CD4-positive, alpha-beta T cell treated with Interleukin-12 subunit alpha and Interleukin-12 subunit beta, for 1 hour (primary cell): ENCODE results near the gene CD248.
A peak's percentile ranks its signal among the peaks of the same experiment; 100 is the strongest.

Experiments used
- DNase-seq: peaks from one replicate; pipeline ENCODE4 v3.0.0-alpha.2; 2020

The CD248 gene

GRCh38 chr11:66340596-66341501 is 24.0 kb upstream of the CD248 start:
- no peak for DNase-seq

DNA sequence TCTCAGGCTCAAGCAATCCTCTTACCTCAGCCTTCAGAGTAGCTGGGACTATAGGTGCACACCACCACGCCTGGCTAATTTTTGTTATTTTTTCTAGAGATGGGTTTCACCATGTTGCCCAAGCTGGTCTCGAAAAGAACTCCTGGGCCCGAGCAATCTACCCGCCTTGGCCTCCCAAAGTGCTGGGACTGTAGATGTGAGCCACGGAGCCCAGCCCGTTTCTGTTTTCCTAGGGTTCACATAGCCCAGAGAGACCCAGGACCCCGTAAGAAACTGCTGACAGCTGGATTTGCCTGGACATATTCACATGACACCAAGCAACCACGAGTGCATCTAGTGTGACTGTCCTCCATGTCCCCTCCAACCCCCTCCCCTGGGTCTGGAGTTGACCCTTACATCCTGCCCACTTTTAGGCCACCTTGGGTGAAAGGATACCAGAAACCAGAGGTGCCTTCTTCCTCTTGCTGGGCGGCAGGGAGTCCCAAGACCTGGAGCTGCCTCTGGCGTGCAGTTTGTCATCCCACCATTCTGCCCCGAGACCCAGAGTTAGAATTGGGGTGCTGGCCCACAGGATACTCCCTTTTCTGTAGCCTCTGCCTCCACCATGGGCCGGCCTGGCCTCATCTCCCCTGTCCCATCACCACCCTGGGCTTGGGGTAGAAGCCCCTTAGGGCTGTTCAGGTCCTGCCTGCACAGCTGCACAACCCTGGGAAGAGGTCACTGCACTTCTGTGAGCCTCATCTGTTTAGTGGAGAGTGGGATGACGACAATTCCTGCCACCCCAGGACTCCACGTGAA is 23.0 kb upstream of the CD248 start:
- DNase-seq, result no peak

- DNase-seq, result no peak
Measured at GRCh38 chr11:66339162-66339675, 22.4 kb upstream of the CD248 start.

DNA sequence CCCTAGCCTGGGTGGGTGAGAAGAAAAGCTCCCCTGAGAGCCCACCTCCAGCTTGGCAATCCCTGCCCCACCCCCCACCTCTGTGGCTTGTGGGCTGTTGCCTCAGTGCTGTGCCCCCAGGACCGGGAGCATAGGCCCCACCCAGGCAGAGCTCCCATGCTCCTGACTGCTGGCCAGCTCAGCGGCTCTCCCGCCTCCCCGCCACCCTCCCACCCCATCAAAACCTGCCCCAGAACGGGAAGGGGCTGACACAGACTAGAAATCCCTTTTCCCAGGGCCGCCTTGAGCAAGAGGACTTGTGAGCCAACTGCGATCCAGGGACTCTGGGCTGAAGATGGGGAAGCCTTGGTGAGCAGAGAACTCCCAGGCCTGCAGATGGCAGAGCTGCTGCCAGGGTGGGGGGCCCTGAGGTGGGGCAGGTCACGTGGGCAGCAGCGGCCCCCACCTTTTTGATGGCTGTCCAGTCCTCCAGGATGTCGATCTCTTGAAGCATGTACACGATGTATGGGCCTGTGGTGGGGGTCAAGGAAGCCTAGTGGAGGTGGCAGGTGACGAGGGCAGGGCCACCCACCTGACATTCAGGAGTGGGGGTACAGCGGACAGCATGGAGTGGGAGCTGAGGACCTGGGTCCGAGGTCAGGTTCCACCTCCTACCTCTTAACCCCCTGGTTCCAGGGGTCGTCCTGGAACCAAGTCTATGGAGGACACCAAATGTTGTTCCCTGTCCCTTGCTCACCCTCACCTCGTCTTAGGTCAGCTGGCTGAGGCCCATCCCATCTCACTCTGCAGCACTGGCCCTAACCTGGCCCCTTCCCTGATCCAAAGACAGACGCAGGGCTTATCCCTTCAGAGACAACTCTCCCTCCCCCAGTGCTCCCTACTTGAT is 21.7 kb upstream of the CD248 start:
- DNase-seq, result no peak

GRCh38 chr11:66337103-66337899 is 20.5 kb upstream of the CD248 start:
- DNase-seq, result no peak

DNA sequence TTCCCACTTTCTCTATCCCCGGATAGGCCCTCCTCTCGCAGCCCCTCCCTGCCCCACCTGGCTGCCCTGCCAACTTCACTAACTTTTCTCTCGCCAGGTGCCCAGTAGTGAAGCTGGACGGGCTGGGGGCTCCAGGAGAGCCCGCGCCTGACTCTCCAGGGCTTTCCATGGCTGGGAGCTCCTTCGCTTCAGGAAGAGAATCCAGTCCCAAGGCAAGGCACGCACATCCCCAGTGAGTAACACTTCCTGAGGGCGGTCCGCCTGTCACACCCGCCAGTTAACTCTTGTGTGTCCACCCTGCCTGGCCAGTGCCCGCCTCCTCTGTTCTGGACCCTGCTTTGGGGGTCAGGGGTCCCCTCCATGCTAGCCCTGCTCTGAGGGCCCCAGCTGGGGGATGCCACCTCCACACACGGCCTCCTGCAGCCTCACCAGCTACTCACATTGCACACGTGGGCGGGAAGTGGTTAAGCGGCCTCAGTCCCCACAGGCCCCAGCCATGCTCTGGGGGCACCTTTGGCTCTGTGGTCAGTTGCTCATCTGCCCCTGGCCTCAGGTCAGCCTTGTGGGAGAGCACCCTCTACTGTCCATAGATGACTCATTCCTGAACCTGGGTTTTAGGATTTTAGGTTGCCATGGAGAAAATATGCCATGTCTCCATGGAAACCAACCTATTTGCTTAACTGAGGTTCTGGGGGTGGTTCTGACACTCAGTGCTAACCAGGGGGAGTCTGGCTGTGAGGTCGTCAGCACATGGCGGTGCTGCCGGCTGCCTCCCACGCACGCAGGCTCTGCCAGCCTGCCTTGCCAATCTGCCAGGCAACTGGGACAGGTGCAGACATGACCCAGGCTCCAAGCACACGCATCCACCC is 19.6 kb upstream of the CD248 start, which contains the start of gene RIN1:
Gene RIN1, minus strand, starts transcription at position 201 of the 869 bp plus-strand sequence. Its CDS starts 32 bp downstream, at position 169.
- DNase-seq, result peak; percentile 54

DNA sequence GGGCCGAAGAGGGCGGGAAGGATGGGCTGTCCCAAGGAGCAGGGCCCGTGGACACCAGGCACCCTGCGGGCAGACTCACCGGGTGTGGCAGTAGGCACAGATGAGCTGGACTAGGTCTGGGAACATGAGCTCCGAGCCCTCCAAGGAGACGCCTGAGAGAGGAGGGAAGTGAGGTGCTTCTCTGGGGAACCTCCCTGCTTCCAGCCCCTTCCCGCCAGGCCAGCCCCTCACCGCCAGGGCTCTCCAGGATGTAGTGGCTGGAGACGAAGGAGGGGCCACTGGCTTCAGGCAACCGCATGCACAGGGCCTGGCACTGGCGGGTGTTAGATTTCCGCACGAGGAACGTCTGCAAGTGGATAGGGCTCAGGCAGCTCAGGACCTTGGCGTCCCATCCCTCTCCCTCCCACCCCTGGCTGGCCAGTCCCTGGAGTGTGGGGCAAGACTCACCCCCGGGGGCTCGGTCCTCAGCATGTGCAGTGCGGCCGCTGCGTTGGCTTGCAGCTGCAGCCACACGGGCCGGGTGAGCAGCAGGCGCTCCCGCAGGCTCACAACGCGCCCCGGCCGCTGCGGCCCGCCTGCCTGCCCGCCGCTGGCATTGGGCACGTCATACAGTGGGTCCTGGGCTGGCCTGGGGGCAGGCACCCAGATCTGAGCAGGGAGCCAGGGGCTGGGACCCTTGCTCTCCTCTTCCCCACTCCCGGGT is 18.8 kb upstream of the CD248 start:
- no peak for DNase-seq

- DNase-seq, result no peak
Measured at GRCh38 chr11:66334605-66335442, 18.0 kb upstream of the CD248 start.

DNA sequence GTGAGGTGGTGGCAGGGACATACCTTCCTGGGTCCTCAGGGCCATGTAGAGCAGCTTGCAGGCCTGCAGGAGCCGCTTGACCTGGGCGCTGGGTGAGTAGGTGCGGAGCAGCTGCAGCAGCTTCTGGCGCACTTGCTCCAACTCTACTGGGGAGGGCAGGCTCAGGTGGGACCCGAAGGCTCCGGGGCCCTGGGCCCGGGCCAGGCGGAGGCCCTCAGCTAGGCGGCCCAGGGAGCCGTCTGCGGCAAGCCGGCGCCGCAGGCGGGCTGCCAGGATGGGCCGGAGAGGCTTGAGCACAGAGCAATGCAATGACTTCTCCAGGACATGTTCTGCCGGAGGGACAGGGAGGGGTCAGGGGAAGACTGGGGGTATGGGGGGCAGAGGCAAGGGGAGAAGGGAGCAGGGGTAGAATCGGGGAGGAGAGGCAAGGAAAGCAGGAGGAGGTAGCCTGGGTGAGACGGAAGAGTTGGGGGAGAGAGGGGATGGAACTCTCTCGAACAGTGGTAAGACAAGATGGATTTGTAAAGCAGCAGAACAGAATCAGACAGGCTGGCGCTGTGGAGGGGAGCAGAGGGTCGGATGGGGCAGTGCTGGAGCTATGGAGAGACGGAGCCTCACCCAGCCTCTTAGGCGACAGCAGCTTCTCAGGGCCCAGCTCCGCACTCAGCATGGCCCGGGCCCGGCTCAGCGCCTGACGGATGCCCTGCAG is 17.2 kb upstream of the CD248 start:
- DNase-seq, result no peak

DNA sequence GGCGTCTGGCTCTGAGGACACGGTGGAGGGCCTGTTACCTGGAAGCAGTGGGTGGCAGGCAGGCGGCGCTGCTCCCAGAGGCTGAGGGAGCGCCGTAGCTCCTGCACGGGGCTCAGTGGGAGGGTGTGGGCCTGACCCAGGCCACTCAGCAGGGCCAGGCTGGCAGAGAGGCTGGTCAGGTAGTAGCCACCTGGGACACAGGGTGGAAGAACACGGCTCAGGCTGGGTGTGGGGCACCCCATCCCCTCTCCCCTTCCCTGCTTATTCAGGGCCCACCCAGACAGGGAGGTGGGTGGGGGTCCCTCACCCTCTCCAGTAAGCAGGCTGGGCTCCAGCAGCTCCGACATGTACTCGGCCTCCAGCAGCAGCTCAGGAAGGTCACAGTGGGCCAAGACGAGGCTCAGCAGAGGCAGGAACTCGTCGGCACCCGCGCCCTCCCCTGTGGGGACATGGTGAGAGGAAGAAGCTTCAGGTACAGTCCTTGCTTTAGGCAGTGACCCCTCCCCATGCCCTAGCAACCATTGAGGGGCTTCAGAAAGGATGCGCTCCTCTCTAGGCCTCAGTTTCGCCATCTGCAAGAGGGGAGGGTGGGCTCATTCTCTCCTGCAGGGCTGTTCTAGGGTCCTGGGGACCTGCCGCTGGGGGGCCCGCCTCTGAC is 16.5 kb upstream of the CD248 start:
- no peak for DNase-seq

GRCh38 chr11:66332371-66333219 is 15.8 kb upstream of the CD248 start:
- no peak for DNase-seq

DNA sequence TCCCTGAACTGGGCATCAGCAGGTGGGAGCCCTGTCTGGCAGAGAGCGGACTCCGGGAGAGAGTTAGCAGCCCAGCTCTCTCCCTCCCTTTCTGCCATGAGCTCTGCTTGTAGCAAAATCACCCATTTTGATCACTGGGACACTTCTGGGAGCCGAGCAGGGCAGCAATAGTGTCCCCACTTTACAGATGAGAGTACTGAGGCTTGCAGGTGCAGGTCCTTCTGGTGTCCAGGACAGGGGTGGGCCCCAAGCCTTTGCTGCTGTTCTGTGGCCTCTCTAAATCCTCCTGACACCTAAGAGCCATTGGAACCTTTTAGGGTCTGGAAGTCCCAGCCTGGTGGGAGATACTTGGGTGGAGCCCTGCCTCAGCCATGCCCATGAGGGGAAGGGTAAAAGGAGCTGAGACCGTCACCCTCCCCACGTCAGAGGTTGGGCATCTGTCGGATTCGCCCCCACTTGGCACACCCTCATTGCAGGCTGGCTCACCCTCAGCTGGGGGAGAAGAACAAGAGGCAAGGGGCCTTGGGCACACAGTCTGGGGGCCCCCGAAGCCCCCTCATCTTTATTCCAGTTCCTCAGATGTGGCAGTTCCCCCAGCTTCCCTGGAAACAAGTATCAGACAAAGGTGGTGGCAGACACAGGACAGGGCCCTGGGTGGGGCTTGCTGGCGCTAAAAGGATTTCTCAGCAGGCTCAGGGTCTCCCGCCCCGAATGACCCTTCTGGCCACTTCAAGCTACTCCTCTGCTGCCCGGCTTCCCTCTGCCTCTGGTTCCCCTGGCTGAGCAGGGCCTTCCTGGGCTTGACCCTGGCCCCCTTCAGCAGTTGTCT is 14.9 kb upstream of the CD248 start:
- DNase-seq, result no peak

DNA sequence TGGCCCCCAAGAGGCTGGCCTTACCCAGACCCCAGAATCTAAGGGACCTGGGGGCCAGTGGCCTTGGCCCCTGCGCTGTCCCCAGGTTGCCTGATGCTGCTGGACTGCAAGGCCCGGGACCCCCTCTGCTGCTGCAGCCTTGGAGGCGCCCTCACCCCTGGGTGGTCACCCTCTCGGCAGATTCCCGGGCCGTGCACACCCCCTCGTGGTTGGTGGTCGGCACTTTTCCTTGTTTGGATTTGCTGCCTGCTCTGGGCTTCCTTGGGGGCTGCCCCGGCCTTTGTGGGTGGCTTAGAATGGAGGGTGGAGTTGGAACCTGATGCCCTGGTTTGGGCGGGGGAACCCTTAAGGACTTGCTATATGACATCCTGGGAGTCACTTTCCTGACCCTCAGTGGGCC is 14.1 kb upstream of the CD248 start:
- DNase-seq, result no peak

DNA sequence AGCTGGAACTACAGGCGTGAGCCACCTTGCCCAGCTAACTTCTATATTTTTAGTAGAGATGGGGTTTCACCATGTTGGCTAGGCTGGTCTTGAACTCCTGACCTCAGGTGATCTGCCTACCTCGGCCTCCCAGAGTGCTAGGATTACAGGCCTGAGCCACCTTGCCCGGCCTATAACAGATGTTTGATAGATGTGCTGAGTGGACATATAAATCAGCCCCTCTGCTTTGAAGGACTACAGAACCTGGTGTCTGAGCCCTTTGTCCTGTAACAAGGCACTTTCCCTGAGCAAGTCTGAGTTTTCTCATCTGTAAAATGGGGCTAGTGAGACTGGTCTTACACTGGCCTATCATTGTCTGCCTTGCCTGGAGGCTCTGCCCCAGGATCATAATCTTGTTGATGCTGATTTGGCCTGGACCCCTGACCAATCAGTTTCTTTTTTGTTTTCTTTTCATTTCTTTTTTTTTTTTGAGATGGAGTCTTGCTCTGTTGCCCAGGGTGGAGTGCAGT is 12.4 kb upstream of the CD248 start:
- no peak for DNase-seq

DNA sequence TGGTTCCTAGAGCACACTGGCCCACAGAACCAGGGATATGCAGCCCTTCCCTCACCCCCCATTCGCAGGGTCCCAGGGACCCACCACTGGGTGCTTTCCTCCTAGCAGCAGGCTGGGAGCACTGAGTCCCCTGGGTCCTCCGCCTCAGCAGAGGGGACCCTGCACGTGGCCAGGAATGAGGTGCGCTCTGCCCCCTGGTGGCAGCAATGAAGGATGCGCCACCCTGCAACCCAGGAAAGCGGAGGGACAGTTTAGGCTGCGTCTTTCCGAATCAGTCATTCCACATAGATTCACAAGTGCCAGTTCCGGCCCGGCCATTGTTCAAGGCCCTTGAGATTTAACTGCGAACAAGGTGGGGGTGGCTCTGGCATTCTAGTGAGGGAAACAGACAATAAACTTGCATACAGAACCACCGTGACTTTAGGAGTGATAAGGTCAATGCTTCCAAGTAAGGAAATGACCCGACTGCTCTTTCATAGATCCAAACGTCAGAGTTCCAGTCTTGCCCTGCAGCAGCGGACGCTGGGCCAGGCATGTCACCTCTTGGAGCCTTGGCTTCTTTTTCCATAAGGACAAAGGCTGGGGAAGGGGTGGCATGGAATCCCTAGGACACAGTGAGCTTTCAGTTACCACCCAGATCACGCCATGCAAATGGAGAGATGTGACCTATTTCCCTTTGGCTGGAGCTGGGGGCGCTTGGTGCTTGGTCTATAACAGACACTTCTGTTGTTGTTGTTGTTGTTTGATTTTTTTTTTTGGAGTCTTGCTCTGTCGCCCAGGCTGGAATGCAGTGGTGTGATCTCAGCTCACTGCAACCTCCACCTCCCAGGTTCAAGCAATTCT is 11.7 kb upstream of the CD248 start:
- peak; percentile 86 for DNase-seq
